B cell (primary cell): ENCODE measurements around the gene NPAS2. TPM values are rescaled to one million over a fixed set of nuclear protein-coding genes. Genes with fewer than 3 reads are reported as not detected.

Experiments used
- ATAC-seq: fragments of 200-7000 bp; cut with Tn5 transposase; one replicate; pipeline ENCODE4 v1.10.0; 2021; ENCODE audit warnings: low read depth, mild to moderate bottlenecking, moderate number of reproducible peaks, moderate library complexity
- CTCF ChIA-PET: fragments of 350-600 bp; sonication (Branson Sonifier 250); formaldehyde crosslinking; loops from one replicate; lab custom pipeline; 2021; ENCODE audit warnings: antibody characterized with exemption, inconsistent platforms; lab: Charles Lee
- POLR2A ChIA-PET: fragments of 350-600 bp; sonication (Branson Sonifier 250); formaldehyde crosslinking; loops from one replicate; lab custom pipeline; 2021; ENCODE audit warnings: antibody characterized with exemption; lab: Charles Lee
- DNase-seq: peaks from one replicate; pipeline ENCODE4 v3.0.0; 2013
- H2AFZ ChIP-seq: 2 replicates; pipeline ENCODE4 v1.6.1; 2012; ENCODE audit warnings: mild to moderate bottlenecking, low read depth, low read length; ENCODE audit not compliant: insufficient read depth, poor library complexity, severe bottlenecking
- H3K27ac ChIP-seq, 2 donors: 1 replicate in 1 of 2; 2 replicates in 1 of 2; pipeline ENCODE4 v1.5.1; 2012 to 2013; ENCODE audit warnings: low read length in 2 of 2, mild to moderate bottlenecking in 2 of 2, moderate library complexity in 1 of 2
- H3K27me3 ChIP-seq, 4 experiments: fragments of 200-600 bp in 1 of 4; sonication (generic) in 1 of 4; replicated peaks in 1 of 4; 1 replicate in 2 of 4; 2 replicates in 2 of 4; pipeline versions ENCODE4 v1.6.1 to v1.7.0; 2013 to 2016; ENCODE audit warnings: low read length in 3 of 4, mild to moderate bottlenecking in 2 of 4, mixed read lengths in 1 of 4, moderate library complexity in 1 of 4; ENCODE audit not compliant: insufficient read depth in 4 of 4, control insufficient read depth in 3 of 4; ENCODE audit errors: control extremely low read depth in 1 of 4
- H3K36me3 ChIP-seq, 2 experiments: replicated peaks in 1 of 2; 1 replicate in 1 of 2; 2 replicates in 1 of 2; pipeline versions ENCODE4 v1.6.1 to v1.7.1; 2013; ENCODE audit warnings: low read length in 1 of 2; ENCODE audit not compliant: insufficient read depth in 2 of 2, control insufficient read depth in 1 of 2; ENCODE audit errors: control extremely low read depth in 1 of 2, extremely low read depth in 1 of 2
- H3K4me1 ChIP-seq, 2 donors: fragments of 200-600 bp in 1 of 2; sonication (generic) in 1 of 2; 1 replicate in 1 of 2; 2 replicates in 1 of 2; pipeline versions ENCODE4 v1.5.1 to v1.6.1; 2013 to 2017; ENCODE audit warnings: low read length in 2 of 2; ENCODE audit not compliant: control insufficient read depth in 2 of 2, insufficient read depth in 2 of 2
- H3K4me2 ChIP-seq: replicated peaks from 2 replicates; pipeline ENCODE3; 2012; ENCODE audit warnings: mild to moderate bottlenecking, low read depth, low read length; ENCODE audit not compliant: poor library complexity, severe bottlenecking
- H3K4me3 ChIP-seq, 5 experiments: fragments of 200-600 bp in 1 of 5; sonication (generic) in 1 of 5; 1 replicate in 3 of 5; 2 replicates in 2 of 5; pipeline versions ENCODE4 v1.5.1 to v1.7.0; 2011 to 2016; ENCODE audit warnings: low read length in 4 of 5, mild to moderate bottlenecking in 4 of 5, low read depth in 2 of 5, control low read depth in 1 of 5, moderate library complexity in 1 of 5; ENCODE audit not compliant: insufficient read depth in 1 of 5; ENCODE audit errors: control extremely low read depth in 1 of 5, extremely low read depth in 1 of 5
- H3K79me2 ChIP-seq: fragments of 200-600 bp; sonication (generic); one replicate; pipeline ENCODE4 v1.6.0; 2016; ENCODE audit warnings: low read length; ENCODE audit not compliant: control insufficient read depth, insufficient read depth
- H3K9ac ChIP-seq: fragments of 200-600 bp; sonication (generic); 2 replicates; pipeline ENCODE4 v1.6.1; 2017; ENCODE audit warnings: mild to moderate bottlenecking, low read length, moderate library complexity
- H3K9me3 ChIP-seq, 3 donors: one replicate each; pipeline versions ENCODE4 v1.6.1 to v1.7.1; 2013; ENCODE audit warnings: low read length in 2 of 3; ENCODE audit not compliant: control insufficient read depth in 2 of 3, insufficient read depth in 1 of 3; ENCODE audit errors: control extremely low read depth in 1 of 3
- H4K20me1 ChIP-seq: 2 replicates; pipeline ENCODE4 v1.6.0; 2012; ENCODE audit warnings: mild to moderate bottlenecking, low read length; ENCODE audit not compliant: insufficient read depth, control insufficient read depth, poor library complexity, severe bottlenecking
- H3K27ac Mint-ChIP-seq: one replicate; pipeline ENCODE4 v1.8.0; 2021; ENCODE audit warnings: mixed read lengths
- H3K27me3 Mint-ChIP-seq: one replicate; pipeline ENCODE4 v1.8.0; 2021; ENCODE audit warnings: mixed read lengths
- H3K4me1 Mint-ChIP-seq: one replicate; pipeline ENCODE4 v1.8.0; 2021; ENCODE audit warnings: mixed read lengths
- H3K4me3 Mint-ChIP-seq: one replicate; pipeline ENCODE4 v1.8.0; 2021; ENCODE audit warnings: mixed read lengths
- H3K9me3 Mint-ChIP-seq: one replicate; pipeline ENCODE4 v1.8.0; 2022; ENCODE audit warnings: mixed read lengths; ENCODE audit not compliant: insufficient read depth
- EZH2 ChIP-seq: IDR thresholded peaks from 2 replicates; pipeline ENCODE4 v1.6.1; 2012; ENCODE audit warnings: borderline replicate concordance, low read depth, mild to moderate bottlenecking, moderate library complexity, low read length; ENCODE audit not compliant: insufficient read depth, poor library complexity, severe bottlenecking
- WGBS: methylation state at CpG from one replicate; pipeline ENCODE4 v1.1.5; 2013; ENCODE audit warnings: missing lambda C conversion rate; ENCODE audit not compliant: insufficient coverage; 5-methylcytosine and 5-hydroxymethylcytosine counted together
- intact Hi-C: fragments of 100-400 bp; cut with micrococcal nuclease; formaldehyde crosslinking; loops from one replicate; pipeline ENCODE4 v1.10.0; 2022
- polyA plus RNA-seq: library from polyadenylated mRNA; depleted of rRNA; stranded (reverse); fragments of >200 nt; gene quantifications from 2 replicates; pipeline ENCODE4 v1.2.3, GENCODE V29; 2012
- total RNA-seq, 2 donors: library from RNA; stranded (reverse); fragments of 120-200 nt in 1 of 2; gene quantifications; 1 replicate in 1 of 2; 2 replicates in 1 of 2; pipeline versions ENCODE4 v1.2.3 to v1.2.4, GENCODE V29; 2013 to 2022
- TF ChIP-seq, protein P1 (sequence below): fragments of 200-600 bp; IDR thresholded peaks from one replicate; pipeline ENCODE4 v1.8.0; 2022; ENCODE audit warnings: antibody characterized with exemption, mild to moderate bottlenecking

The NPAS2 gene
- total and polyA plus RNA-seq, 2 donors (not counting 1 experiment from before 2014, with no cell fraction given) = not detected

DNA sequence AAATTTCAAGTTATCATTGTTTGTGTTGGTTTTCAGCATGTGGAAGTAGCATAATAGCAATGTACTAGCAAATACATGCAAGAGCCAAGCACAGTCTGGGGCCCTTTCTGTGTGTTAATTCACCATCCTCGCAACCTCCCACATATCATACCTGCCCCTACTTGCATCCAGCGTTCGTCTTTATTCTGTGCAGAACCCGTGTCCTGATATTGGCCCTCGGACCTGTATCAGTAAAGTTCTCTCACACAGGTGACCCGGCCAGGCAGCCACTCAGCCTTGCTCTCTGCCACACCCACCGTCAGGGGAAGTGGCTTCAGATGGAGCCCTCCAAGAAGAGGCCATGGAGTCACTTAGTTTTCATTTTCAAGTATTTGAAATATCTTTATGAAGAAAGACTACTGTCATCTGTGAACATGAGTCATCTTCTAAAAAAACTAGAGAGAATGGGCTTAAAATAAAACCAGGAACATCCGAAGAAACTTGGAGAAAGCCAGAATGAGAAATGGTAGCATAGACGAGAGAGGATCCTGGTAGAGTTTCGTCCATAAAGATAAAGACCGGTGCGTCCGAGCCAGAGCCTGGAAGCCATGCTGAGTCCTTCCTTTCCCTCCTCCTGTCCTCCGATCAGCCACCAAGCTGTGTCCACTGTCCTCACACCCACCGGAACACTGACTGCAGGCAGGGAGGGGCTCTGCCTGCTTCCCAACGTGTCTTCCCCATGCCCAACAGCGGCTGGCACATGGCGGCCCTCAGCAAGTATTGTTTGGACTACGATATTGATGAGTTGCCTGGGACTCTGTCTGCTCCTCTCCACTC is 124.9 kb downstream of the NPAS2 start:
- Histone ChIP-seq H3K27ac (no peak overlapping the region), H3K9me3 (no peaks in the 10 kb centered on the region), H3K36me3 (no peaks in the 10 kb centered on the region), H3K4me2 (no peak overlapping the region), H3K9ac (no peak overlapping the region), H3K27me3 (peaks cover 0 to 5% (median 2%) of the 10 kb centered on the region in 4 experiments), H4K20me1 (no peaks in the 10 kb centered on the region), H2AFZ (no peak overlapping the region), H3K4me1 (no peaks in the 10 kb centered on the region), H3K79me2 (no peaks in the 10 kb centered on the region), H3K4me3 (no peak overlapping the region)
- ATAC-seq (no peak), DNase-seq (no peak)
- intact Hi-C loops = no loop called here
- Mint-ChIP-seq H3K4me3 (no peak overlapping the region), H3K27ac (no peak overlapping the region), H3K27me3 (peaks cover 25% of the 10 kb centered on the region), H3K4me1 (no peaks in the 10 kb centered on the region), H3K9me3 (no peaks in the 10 kb centered on the region)
- ChIA-PET CTCF (no interaction called here), POLR2A (no interaction called here)
- 96% methylated on average over 16 of the region's 19 CpGs for WGBS
- TF ChIP-seq EZH2 = no peak
- TF ChIP-seq, protein P1, sequence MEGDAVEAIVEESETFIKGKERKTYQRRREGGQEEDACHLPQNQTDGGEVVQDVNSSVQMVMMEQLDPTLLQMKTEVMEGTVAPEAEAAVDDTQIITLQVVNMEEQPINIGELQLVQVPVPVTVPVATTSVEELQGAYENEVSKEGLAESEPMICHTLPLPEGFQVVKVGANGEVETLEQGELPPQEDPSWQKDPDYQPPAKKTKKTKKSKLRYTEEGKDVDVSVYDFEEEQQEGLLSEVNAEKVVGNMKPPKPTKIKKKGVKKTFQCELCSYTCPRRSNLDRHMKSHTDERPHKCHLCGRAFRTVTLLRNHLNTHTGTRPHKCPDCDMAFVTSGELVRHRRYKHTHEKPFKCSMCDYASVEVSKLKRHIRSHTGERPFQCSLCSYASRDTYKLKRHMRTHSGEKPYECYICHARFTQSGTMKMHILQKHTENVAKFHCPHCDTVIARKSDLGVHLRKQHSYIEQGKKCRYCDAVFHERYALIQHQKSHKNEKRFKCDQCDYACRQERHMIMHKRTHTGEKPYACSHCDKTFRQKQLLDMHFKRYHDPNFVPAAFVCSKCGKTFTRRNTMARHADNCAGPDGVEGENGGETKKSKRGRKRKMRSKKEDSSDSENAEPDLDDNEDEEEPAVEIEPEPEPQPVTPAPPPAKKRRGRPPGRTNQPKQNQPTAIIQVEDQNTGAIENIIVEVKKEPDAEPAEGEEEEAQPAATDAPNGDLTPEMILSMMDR = no peak

DNA sequence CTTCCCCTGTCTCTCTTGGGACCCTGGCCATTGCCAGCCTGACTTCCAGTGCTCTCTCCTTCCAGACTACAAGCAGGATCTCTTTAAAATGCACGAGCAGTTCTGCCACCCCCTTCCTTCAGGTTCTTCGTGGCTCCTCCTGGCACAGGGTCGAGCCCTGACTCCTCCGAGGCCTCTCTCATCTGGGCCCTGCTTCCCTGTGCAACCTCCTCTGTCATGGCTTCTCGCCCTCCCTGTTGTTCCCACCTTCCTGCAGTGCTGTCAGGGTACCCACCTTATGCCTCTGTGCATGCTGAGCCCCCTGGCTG is 125.4 kb downstream of the NPAS2 start:
- Histone ChIP-seq H4K20me1 (no peaks in the 10 kb centered on the region), H2AFZ (no peak overlapping the region), H3K9me3 (no peaks in the 10 kb centered on the region), H3K27me3 (peaks cover 0 to 5% (median 2%) of the 10 kb centered on the region in 4 experiments), H3K79me2 (no peaks in the 10 kb centered on the region), H3K4me1 (no peaks in the 10 kb centered on the region), H3K4me2 (no peak overlapping the region), H3K36me3 (no peaks in the 10 kb centered on the region), H3K9ac (no peak overlapping the region), H3K4me3 (no peak overlapping the region), H3K27ac (no peak overlapping the region)
- Mint-ChIP-seq H3K4me1 (no peaks in the 10 kb centered on the region), H3K9me3 (no peaks in the 10 kb centered on the region), H3K4me3 (no peak overlapping the region), H3K27ac (no peak overlapping the region), H3K27me3 (peaks cover 25% of the 10 kb centered on the region)
- intact Hi-C loops = no loop called here
- ATAC-seq (no peak), DNase-seq (no peak)
- TF ChIP-seq, protein P1 = no peak
- TF ChIP-seq EZH2 = no peak
- POLR2A ChIA-PET = no interaction called here
- CTCF ChIA-PET = no interaction called here
- 82% methylated on average over 5 of the region's 5 CpGs for WGBS
